Colon (tissue), 2 donors: ENCODE measurements around the gene ARRDC1.
"Not testable (repeated sequence)": the region's sequence is repeated elsewhere in the genome, so short reads cannot be mapped to it uniquely, and the experiment has no call there.

Experiments used
- FAIRE-seq: peaks from 2 replicates; lab custom pipeline; 2012; peaks lifted over from hg19 to GRCh38; lab: Jason Lieb, UNC
- donor health status: control.
- donor health status: control.

ARRDC1 gene, protein sequence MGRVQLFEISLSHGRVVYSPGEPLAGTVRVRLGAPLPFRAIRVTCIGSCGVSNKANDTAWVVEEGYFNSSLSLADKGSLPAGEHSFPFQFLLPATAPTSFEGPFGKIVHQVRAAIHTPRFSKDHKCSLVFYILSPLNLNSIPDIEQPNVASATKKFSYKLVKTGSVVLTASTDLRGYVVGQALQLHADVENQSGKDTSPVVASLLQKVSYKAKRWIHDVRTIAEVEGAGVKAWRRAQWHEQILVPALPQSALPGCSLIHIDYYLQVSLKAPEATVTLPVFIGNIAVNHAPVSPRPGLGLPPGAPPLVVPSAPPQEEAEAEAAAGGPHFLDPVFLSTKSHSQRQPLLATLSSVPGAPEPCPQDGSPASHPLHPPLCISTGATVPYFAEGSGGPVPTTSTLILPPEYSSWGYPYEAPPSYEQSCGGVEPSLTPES

GRCh38 chr9:137605121-137606004, at the start of gene ARRDC1:
Gene ARRDC1 (plus strand): TSS chr9:137605686. CDS start chr9:137605718, 32 bp downstream.
- no peak for FAIRE-seq

DNA sequence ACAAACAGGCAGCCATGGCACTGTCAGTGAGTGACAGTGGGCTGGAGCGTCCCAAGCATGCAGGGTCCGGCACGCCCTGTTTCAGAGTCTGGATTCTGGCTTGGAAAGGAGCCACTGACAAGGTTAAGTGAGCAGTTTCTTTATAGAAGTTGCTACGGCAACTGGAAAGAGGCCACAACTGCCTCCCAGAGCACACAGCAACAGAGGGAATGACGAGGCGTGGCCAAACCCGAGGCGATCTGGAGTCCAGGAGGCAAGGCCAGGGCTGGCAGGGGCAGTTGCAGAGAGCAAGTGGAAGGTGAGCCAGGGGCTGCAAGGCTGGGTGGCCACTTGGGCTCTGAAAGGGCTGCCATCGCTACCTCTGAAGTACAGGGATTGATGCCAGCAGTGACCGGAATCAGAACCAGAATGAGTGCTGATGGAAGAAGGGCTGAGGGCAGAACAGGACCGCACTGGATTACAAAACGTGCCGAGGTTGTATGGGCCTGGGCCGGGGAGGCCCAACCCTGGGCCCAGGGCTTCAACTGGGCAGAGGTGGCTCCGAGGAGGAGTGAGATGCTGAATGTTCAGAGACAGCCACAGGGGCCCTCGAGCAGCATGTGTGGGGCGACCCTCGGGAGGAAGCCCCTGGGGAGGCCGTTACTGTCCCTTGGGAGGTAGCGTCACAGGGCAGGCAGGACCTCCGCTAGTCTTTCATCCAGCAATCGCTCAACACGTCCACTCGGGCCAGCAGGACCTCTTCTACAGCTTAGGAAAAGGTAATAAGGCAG, 49.2 kb upstream of the ARRDC1 start:
- no peak for FAIRE-seq

GRCh38 chr9:137558127-137558526, 47.4 kb upstream of the ARRDC1 start:
- FAIRE-seq = no peak

DNA sequence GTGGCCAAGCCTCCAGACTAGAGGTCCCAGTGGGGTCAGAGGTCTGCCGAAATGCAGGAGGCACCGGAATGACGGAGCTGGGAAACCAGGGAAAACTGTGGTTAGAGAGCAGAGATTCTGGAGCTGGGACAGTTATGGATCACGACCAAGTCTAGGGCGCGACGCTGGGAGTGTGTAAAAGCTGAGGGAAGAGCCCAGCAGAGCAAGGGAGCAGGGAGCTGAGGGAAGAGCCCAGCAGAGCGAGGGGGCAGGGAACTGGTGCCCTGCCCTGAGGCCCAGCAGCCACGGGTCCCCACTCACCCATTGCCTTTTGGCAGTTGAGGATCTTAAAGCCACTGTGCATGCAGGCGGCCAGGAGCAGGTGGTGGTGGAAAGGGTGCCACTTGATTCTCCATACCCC, 41.4 kb upstream of the ARRDC1 start:
- no peak for FAIRE-seq

- no peak for FAIRE-seq
Measured at GRCh38 chr9:137564817-137565411, 40.6 kb upstream of the ARRDC1 start.

DNA sequence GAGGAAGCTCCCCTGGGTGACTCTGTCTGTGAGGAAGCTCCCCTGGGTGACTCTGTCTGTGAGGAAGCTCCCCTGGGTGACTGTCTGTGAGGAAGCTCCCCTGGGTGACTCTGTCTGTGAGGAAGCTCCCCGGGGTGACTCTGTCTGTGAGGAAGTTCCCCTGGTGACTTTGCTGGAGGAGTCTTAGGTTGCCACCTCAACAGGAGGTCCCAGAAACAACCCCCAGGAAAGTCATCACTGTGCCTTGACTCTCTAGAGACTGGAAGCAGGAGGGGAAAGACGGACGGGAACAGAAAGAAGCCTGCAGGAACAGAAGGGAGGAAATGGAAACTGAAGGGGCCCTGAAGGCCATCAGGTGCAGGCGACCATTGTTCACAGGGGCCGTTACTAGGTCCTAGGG, 37.0 kb upstream of the ARRDC1 start:
- not testable (repeated sequence) for FAIRE-seq

DNA sequence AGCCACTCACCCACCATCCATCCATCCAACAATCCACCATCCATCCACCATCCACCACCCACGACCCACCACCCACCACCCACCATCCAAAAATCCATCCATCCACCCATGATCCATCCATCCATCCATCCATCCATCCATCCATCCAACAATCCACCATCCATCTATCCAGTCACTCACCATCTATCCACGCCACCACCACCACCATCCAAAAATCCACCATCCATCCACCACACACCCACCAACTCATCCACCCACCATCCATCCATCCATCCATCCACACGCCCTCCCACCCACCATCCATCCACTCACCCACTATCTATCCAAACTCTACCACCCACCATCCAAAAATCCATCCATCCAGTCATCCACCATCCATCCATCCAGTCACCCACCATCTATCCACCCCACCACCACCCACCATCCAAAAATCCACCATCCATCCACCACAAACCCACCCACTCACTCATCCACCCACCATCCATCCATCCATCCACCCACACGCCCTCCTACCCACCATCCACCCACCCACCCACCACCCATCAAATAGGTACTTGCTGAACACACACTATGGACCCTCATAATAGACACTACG, 35.8 kb upstream of the ARRDC1 start:
- FAIRE-seq = no peak

DNA sequence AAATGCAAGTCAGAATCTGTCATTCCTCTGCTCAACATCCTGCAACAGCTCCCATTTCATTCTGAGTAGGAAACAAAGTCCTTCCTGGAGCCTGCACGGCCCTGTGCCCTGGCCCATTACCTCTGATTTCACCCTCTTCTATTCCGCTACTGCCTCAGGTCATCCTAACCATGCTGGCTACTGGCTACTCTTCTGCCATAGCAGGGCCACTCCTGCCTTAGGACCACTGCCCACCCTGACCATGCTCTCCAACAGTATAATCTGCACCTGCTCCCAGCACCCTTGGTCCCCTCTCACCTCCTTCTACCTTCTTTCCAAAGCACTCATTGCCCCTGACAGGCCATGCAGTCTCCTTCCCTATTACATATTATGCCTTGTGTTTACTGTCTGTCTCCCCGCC, 34.9 kb upstream of the ARRDC1 start:
- no peak for FAIRE-seq

GRCh38 chr9:137574192-137574591, 31.3 kb upstream of the ARRDC1 start:
- no peak for FAIRE-seq

DNA sequence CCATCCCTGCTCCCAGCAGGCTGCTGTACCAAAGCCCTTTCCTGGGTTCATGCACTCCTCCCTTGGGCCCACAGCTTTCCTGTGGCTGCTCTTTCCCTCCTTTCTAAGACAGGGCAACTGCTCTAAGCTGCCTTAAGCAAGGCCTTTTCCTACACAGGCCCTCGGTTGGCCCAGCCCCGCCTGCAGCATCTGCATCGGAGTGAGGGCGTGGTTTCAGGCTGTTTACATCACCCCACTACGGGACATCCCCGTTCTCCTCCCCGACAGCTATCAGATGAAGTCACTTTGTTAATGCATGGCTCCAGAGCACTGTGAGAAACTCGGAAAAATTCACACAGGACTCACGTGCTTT, 30.1 kb upstream of the ARRDC1 start:
- no peak for FAIRE-seq

- no peak for FAIRE-seq
Measured at GRCh38 chr9:137575716-137576411, 29.6 kb upstream of the ARRDC1 start.

DNA sequence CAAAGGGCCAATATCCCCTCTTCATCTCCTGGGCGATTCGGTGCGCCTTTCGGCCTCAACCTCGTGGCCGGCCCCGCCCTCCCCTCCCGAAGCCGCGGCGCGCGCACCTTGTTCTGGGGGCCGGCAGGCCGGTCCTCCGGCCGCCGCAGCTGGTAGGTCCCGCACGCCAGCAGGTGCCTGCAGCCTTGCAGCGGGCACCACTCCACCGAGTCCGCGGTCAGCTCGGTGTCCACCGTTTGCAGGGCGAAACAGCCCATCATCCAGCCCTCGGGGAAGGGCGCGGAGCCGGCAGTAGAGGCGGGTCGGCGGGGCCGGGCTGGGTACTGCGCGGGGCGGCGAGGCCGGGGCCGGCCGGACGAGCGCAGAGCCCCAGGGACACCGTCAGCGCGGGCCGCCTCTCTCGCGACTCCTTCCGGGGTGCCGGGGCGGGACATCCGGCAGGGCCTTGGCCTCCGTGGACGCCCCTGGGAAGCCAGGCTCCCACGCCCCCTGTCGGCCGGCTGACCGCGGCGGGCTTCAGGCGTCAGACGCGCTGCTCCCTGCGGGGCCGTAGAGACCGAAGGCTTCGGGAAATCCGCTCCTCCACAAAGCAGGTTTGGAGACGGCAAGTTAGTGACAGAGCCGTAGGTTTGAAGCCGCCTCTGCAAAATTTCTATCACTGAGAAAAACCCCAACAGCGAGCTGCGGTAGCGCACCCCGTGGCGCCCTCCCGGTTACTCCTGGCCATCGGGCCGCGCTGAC, 26.8 kb upstream of the ARRDC1 start, which contains the start of gene DPH7:
Gene DPH7, minus strand, starts transcription at position 408 of the 741 bp plus-strand sequence. Its CDS starts 148 bp downstream, at position 260.
- FAIRE-seq = no peak

DNA sequence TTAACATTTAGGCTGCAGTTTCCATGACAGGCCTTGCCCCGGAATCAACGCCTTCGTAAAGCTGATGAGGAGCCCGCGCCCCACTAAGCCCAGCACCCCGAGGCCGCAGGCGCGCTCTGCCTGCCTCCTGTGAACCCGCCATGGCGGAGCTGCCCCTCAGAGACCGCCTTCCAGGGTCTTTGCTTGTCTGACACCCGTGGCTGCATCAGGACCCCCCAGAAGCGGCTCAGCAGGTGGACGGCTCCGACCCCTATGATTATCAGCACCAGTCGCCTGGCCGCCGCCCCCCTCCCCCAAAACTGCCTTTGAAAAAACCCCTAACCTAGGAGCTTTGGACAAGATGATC, 26.3 kb upstream of the ARRDC1 start:
- FAIRE-seq = no peak

DNA sequence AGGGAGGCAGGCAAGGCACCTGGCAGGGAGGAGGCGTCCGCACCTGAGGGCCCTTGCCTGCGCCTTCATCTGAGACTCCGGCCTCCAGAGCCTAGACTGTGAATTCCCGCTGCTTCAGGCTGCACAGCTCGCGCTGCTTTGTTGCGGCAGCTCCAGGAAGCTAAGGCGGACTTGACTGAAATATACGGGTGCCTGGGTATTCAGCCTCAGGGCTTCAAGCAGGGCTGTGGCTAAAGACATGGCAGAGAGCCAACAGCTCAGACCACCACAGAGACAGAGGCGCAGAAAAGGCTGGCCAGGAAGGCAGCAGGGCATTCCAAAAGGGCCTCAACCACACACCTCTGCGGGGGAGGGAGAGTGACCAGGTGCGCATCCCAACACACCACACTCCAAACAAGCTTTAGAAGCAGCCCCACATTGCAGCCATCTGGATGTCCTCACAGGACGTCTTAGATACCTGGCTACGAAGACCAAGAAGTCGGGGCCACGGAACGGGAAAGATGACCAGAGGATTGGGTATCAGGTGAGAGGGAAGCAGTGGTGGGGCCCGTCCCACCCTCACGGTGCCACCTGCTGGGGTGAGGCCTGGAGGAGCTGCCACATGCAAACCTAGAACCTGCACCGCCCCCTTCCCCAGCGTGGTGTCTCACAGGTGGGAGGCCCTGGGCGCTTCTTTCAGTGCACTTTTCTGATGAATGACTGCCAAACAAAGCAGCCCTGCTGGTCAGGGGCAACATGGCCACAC, 25.1 kb upstream of the ARRDC1 start:
- FAIRE-seq = no peak

DNA sequence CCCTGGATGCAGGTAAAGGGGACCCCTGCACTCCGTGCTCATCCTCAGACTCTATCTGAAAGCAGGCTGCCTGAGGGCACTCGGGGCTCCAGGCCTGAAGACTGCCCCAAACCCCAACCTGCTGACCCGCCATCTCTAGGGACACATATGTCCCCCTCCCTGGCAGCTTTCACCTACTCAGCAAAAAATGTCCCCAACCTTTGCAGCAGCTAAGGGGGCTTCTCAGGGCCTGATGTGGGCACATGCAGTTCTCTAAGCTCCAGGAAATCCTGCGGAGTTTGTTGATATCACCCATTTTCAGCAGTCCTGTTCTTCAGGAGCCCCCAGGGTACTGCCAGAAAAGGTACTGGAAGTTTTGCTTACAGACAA, 24.5 kb upstream of the ARRDC1 start:
- no peak for FAIRE-seq

DNA sequence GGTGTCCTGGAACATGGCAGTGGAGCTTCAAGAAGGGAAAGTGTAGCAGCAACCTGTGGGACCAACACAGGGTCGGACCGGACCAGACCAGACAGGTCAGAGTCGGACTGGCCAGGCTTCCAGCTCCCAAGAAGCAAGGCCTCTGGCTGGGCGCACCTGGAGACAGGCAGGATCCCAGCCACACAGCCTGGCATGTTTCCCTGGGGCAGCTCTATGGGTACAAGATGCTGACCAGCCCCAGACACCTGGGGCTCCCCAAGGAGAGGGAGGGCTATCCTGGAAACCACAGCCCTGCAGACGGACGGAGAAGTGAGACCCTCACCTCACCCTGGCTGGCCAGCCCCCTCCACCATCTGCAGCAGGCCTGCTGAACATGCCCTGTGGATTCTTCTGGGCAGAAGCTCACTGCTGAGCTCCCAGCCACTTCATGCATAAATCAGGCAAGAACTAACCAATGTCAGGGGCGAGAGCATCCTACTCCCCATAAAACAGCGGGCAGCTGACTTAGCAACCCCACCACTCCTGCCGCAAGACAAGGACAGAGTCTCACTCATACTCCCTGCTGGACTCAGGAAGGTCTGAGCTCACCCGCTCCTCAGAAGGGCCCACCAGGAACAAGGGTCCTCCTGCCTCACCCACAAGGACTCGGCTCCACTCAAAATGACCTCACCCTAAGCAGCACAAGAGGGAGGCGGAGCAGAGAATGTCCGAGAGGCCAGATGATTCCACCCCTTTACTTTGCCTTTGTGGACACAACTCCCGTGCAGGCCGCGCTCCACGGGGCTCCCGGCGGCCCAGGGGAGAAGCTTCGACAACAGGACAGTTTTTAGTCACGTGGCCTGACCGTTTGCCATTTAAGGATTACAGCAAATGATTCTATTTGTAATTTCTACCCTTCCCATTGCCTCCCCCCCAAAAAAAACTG, 23.9 kb upstream of the ARRDC1 start:
- no peak for FAIRE-seq

- FAIRE-seq = no peak
Measured at GRCh38 chr9:137582286-137582860, 23.1 kb upstream of the ARRDC1 start.

GRCh38 chr9:137583347-137583746, 22.1 kb upstream of the ARRDC1 start:
- FAIRE-seq = no peak
